GM18520 (cell line): ENCODE data around the gene NIPSNAP3A.

Experiments used
- ATAC-seq: cut with Tn5 transposase; IDR thresholded peaks from one replicate; pipeline ENCODE4 v1.9.1; 2021; ENCODE audit not compliant: unreplicated experiment

NIPSNAP3A gene

DNA sequence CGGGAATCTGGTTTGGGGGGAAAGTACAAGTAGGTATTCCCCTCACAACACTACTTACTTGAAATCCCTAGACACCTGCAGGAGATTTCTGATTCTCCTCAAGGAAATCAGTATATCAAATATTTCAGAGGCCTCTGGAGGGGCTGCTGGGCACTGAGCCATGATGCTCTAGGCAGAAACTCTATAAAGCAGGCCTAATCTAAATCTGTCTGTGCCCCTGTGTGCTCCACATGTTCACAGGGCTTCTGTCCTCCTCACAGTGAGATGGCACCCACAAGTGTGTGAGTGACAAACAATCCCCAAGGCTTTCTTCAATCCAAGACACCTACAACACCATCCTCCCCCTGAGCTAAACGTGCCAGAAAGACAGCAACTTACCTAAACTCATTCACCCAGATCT, 55.4 kb downstream of the NIPSNAP3A start:
- no peak for ATAC-seq

DNA sequence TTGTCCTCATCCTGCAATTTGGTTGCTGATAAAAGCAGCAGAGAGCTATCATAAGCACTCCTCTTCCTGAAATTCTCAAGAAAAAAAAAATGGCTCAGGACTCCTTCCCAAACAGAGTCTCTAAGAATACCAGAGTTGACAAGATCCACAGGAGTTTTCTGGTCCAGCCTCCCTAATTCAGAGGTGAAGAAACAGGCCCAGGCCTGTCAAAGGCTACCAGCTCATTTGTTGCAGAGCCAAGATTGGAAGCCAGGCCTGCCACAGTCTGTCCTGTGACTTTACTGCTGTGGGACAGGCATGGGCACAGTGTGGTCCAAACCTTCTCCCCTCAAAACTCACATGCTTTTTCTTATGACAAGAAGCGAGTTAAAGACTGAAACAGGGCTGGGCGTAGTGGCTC, 58.0 kb downstream of the NIPSNAP3A start:
- no peak for ATAC-seq

DNA sequence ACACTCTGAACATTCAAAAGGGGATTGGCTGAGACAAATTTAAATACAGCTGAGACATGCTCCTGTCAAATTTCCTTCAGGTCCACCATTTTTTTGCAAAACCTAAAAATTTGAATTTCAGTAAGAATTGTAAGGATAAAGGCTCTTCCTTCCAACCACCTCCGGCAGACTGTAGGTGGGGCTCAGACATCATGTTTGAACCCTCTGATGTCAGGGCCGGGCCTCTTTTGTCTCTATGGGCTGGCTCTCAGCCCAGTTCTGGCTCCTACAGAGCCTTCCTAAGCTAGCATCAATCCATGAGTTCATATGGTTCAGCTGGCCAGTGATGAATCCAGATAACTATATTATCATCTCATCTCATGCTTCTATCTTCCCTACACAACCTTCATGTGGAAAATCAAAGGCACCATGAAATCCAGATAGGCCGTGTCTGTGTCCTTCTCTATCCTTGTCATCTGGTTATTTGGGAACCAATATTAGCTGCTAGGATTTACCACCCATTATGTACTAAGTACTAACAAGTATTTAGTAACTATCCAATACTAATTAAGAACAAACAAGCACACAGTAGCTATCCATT, 60.6 kb downstream of the NIPSNAP3A start:
- ATAC-seq, result no peak
